ENCODE results near the gene QRICH1.
A peak's percentile ranks its signal among the peaks of the same experiment; 100 is the strongest.

QRICH1 gene

GRCh38 chr3:49029563-49029884 lies 64.3 kb downstream of the QRICH1 start:
- no peak for DNase-seq

GRCh38 chr3:49028673-49029562 lies 65.0 kb downstream of the QRICH1 start, which contains the start of gene IMPDH2:
Gene IMPDH2 (minus strand): TSS chr3:49029398. CDS start chr3:49029350, 48 bp downstream.
- peak; percentile 72 for DNase-seq

GRCh38 chr3:49028298-49028672 lies 65.6 kb downstream of the QRICH1 start:
- DNase-seq = no peak

- DNase-seq = no peak
Observed at GRCh38 chr3:49027634-49028033, 66.2 kb downstream of the QRICH1 start.

- no peak for DNase-seq
Observed at GRCh38 chr3:49026536-49026935, 67.3 kb downstream of the QRICH1 start.

- DNase-seq = no peak
Observed at GRCh38 chr3:49025793-49026520, 67.9 kb downstream of the QRICH1 start.

- no peak for DNase-seq
Observed at GRCh38 chr3:49025005-49025792, 68.7 kb downstream of the QRICH1 start.

GRCh38 chr3:49024449-49024848 lies 69.4 kb downstream of the QRICH1 start:
- DNase-seq = no peak

- no peak for DNase-seq
Observed at GRCh38 chr3:49023775-49024174, 70.1 kb downstream of the QRICH1 start.

GRCh38 chr3:49022688-49023171 lies 71.1 kb downstream of the QRICH1 start:
- no peak for DNase-seq

GRCh38 chr3:49021813-49022687 lies 71.8 kb downstream of the QRICH1 start, which contains the start of gene NDUFAF3:
Gene NDUFAF3 (plus strand): TSS chr3:49022121. CDS start chr3:49022145, 24 bp downstream.
- peak; percentile 87 for DNase-seq

- DNase-seq = peak; percentile 91
Observed at GRCh38 chr3:49021213-49021812, 72.6 kb downstream of the QRICH1 start.

GRCh38 chr3:49020330-49021212 lies 73.3 kb downstream of the QRICH1 start:
- DNase-seq = no peak

- no peak for DNase-seq
Observed at GRCh38 chr3:49019941-49020329, 73.9 kb downstream of the QRICH1 start.

GRCh38 chr3:49018707-49019006 lies 75.2 kb downstream of the QRICH1 start:
- DNase-seq = no peak

- peak; percentile 79 for DNase-seq
Observed at GRCh38 chr3:49017971-49018706, 75.7 kb downstream of the QRICH1 start, which contains the start of gene DALRD3. Gene DALRD3 (minus strand): TSS chr3:49018580. CDS start chr3:49018564, 16 bp downstream.

- DNase-seq = no peak
Observed at GRCh38 chr3:49017229-49017970, 76.5 kb downstream of the QRICH1 start.

- no peak for DNase-seq
Observed at GRCh38 chr3:49016414-49017228, 77.2 kb downstream of the QRICH1 start.

Data from NCI-H1105 treated with DMSO at 0.1 percent for 48 hours (cell line).